Fibroblast of villous mesenchyme (primary cell): ENCODE data around the gene ARSG. TPM values are rescaled to one million over a fixed set of nuclear protein-coding genes. Genes with fewer than 3 reads are reported as not detected.
"Not testable (repeated sequence)": the region's sequence is repeated elsewhere in the genome, so short reads cannot be mapped to it uniquely, and the experiment has no call there.

Experiments used
- DNase-seq: peaks from one replicate; pipeline ENCODE4 v3.0.0-alpha.2; 2010; ENCODE audit warnings: low read depth
- H3K4me3 ChIP-seq: 2 replicates; pipeline ENCODE4 v1.5.1; 2011; ENCODE audit warnings: low read depth, mild to moderate bottlenecking, low read length
- CTCF ChIP-seq: IDR thresholded peaks from 2 replicates; pipeline ENCODE4 v1.5.1; 2012; ENCODE audit warnings: low read depth, mild to moderate bottlenecking, low read length; ENCODE audit not compliant: insufficient read depth
- total RNA-seq: library from RNA; depleted of rRNA; stranded (reverse); fragments of >200 nt; gene quantifications from 2 replicates; pipeline ENCODE4 v1.2.3, GENCODE V29; 2012

The ARSG gene
- total RNA-seq, 1 donor = 5.6 TPM

- no peak overlapping the region for H3K4me3 ChIP-seq
- no peak for DNase-seq
- TF ChIP-seq CTCF = no peak
Observed at GRCh38 chr17:68273722-68274121, 17.6 kb upstream of the ARSG start.

- not testable (repeated sequence) for DNase-seq, H3K4me3 ChIP-seq
Observed at GRCh38 chr17:68276339-68276738, 15.0 kb upstream of the ARSG start.

- no peak overlapping the region for H3K4me3 ChIP-seq
- no peak for DNase-seq
- no peak for TF ChIP-seq CTCF
Observed at GRCh38 chr17:68277807-68278206, 13.5 kb upstream of the ARSG start.

- H3K4me3 ChIP-seq, DNase-seq: not testable (repeated sequence)
Observed at GRCh38 chr17:68281965-68282364, 9.3 kb upstream of the ARSG start.

GRCh38 chr17:68288375-68288774, 2.9 kb upstream of the ARSG start:
- H3K4me3 ChIP-seq = no peak overlapping the region
- no peak for DNase-seq
- TF ChIP-seq CTCF = no peak

GRCh38 chr17:68288804-68289203, 2.5 kb upstream of the ARSG start:
- TF ChIP-seq CTCF = no peak
- DNase-seq = no peak
- H3K4me3 ChIP-seq = no peak overlapping the region

- no peak for TF ChIP-seq CTCF
- H3K4me3 ChIP-seq = no peak overlapping the region
- DNase-seq = no peak
Observed at GRCh38 chr17:68289473-68289872, 1.8 kb upstream of the ARSG start.

GRCh38 chr17:68289936-68290267, 1.4 kb upstream of the ARSG start:
- TF ChIP-seq CTCF = no peak
- peak overlapping the region; percentile 49 for H3K4me3 ChIP-seq

More at GRCh38 chr17:68289936-68290267, 1.4 kb upstream of the ARSG start:
- DNase-seq = no peak
